HL-60 (cell line): ENCODE data around the gene KCNAB1.

Experiments used
- DNase-seq, 2 experiments: peaks; one replicate each; pipeline ENCODE4 v3.0.0-alpha.2; 2010 to 2020; ENCODE audit warnings: low read depth in 1 of 2, low spot score in 1 of 2
- H3K27ac ChIP-seq: fragments of 250-450 bp; sonication (Bioruptor Pico); replicated peaks from 2 replicates; pipeline ENCODE4 v1.5.1; 2020; ENCODE audit warnings: mild to moderate bottlenecking, moderate library complexity
- H3K27me3 ChIP-seq: fragments of 250-450 bp; sonication (Bioruptor Pico); 2 replicates; pipeline ENCODE4 v1.5.1; 2021; ENCODE audit warnings: mild to moderate bottlenecking, moderate library complexity; ENCODE audit not compliant: insufficient read depth, poor library complexity, severe bottlenecking
- H3K4me3 ChIP-seq: replicated peaks from 2 replicates; pipeline ENCODE4 v1.5.1; 2011; ENCODE audit warnings: mild to moderate bottlenecking, control low read depth, low read length; ENCODE audit not compliant: insufficient read depth
- CTCF ChIP-seq: IDR thresholded peaks from one replicate; pipeline ENCODE4 v1.5.1; 2011; ENCODE audit warnings: low read length, control low read depth, inconsistent platforms; ENCODE audit not compliant: insufficient read depth
- GABPA ChIP-seq: IDR thresholded peaks from 2 replicates; pipeline ENCODE4 v1.6.1; 2012; ENCODE audit warnings: low read depth
- POLR2AphosphoS5 ChIP-seq: IDR thresholded peaks from 2 replicates; pipeline ENCODE4 v1.6.1; 2012; ENCODE audit warnings: low read depth
- REST ChIP-seq: IDR thresholded peaks from 2 replicates; pipeline ENCODE4 v1.6.1; 2012; ENCODE audit warnings: low read depth; ENCODE audit not compliant: insufficient replicate concordance
- SPI1 ChIP-seq: IDR thresholded peaks from 2 replicates; pipeline ENCODE4 v1.6.1; 2012; ENCODE audit warnings: low read depth, mild to moderate bottlenecking, borderline replicate concordance

The KCNAB1 gene

GRCh38 chr3:156582532-156583183 is 462.3 kb downstream of the KCNAB1 start:
- no peak overlapping the region for H3K27ac ChIP-seq
- H3K4me3 ChIP-seq = no peak overlapping the region
- no peak for TF ChIP-seq REST
- H3K27me3 ChIP-seq = no peaks in the 10 kb centered on the region
- no peak for DNase-seq

GRCh38 chr3:156583469-156583868 is 463.1 kb downstream of the KCNAB1 start:
- Histone ChIP-seq H3K27ac (no peak overlapping the region), H3K27me3 (no peaks in the 10 kb centered on the region), H3K4me3 (no peak overlapping the region)
- TF ChIP-seq SPI1 = no peak
- TF ChIP-seq REST = no peak
- no peak for TF ChIP-seq POLR2AphosphoS5
- no peak for DNase-seq

GRCh38 chr3:156586905-156587759 is 466.8 kb downstream of the KCNAB1 start:
- no peak overlapping the region for H3K4me3 ChIP-seq
- DNase-seq = peak in 1 of 2 experiments; percentile 65
- H3K27me3 ChIP-seq = no peaks in the 10 kb centered on the region
- peak overlapping the region; percentile 64 for H3K27ac ChIP-seq
- TF ChIP-seq CTCF (no peak), GABPA (no peak), SPI1 (peak; percentile 97), REST (no peak)

- no peak overlapping the region for H3K4me3 ChIP-seq
- no peak for DNase-seq
- no peaks in the 10 kb centered on the region for H3K27me3 ChIP-seq
- no peak for TF ChIP-seq REST
- peak overlapping the region; percentile 64 for H3K27ac ChIP-seq
These were observed 467.3 kb downstream of the KCNAB1 start for GRCh38 chr3:156587760-156588069.
